Right cardiac atrium (tissue), 5 donors: Measurements from ENCODE around the gene ASTN2. TPM values are rescaled to one million over a fixed set of nuclear protein-coding genes. Genes with fewer than 3 reads are reported as not detected.

Source experiments
- ATAC-seq, 2 donors: fragments of 200-7000 bp; cut with Tn5 transposase; one replicate each; pipeline versions ENCODE4 v1.8.0 to v1.9.1; 2020; ENCODE audit warnings: moderate library complexity in 2 of 2, mild to moderate bottlenecking in 1 of 2
- DNase-seq, 3 donors: peaks; one replicate each; pipeline ENCODE4 v3.0.0-alpha.2; 2020
- H3K27ac ChIP-seq: one replicate; pipeline ENCODE4 v1.5.1; 2013; ENCODE audit warnings: mild to moderate bottlenecking, low read length, control low read depth, moderate library complexity
- H3K27me3 ChIP-seq: one replicate; pipeline ENCODE4 v1.6.1; 2013; ENCODE audit not compliant: control insufficient read depth, insufficient read depth
- H3K4me1 ChIP-seq: one replicate; pipeline ENCODE4 v1.6.1; 2013; ENCODE audit warnings: low read length; ENCODE audit not compliant: control insufficient read depth, insufficient read depth
- H3K4me3 ChIP-seq: one replicate; pipeline ENCODE4 v1.5.1; 2013; ENCODE audit warnings: low read length, control low read depth
- H3K9me3 ChIP-seq: one replicate; pipeline ENCODE4 v1.6.1; 2013; ENCODE audit warnings: low read length; ENCODE audit not compliant: control insufficient read depth
- WGBS: extraction: QIAGEN DNeasy Blood & Tissue Kit; methylation state at CpG from one replicate; pipeline ENCODE4 v1.1.7; 2013; 5-methylcytosine and 5-hydroxymethylcytosine counted together
- intact Hi-C, 4 donors: fragments of 100-400 bp; cut with DNase I; formaldehyde crosslinking; loops; one replicate each; pipeline versions ENCODE4 v1.11.0 to v1.14.0; 2022 to 2023
- polyA plus RNA-seq: library from polyadenylated mRNA; stranded (reverse); fragments of 200-250 nt; gene quantifications from one replicate; pipeline ENCODE4 v1.2.3, GENCODE V29; 2013
- total RNA-seq, 4 donors: library from RNA; stranded (reverse); fragmentation: NEBNext Ultra II Directional; extraction: Animal tissue kit (Norgen Biotek cat#: 25700); gene quantifications; one replicate each; pipeline ENCODE4 v1.2.1, GENCODE V29; 2021
- donor health status: healthy with polysubstance abuse.
- donor health status: DM: no; HTN: yes; CAD: no.
- donor health status: DM: no; HTN: no; CAD: no.
- donor health status: DM: no; HTN: yes; CAD: no; lungs with severe emphysema.
- donor health status: DM: yes; HTN: yes; CAD: no.

ASTN2 gene
- total and polyA plus RNA-seq, 5 donors = 18.1 to 79.3 (median 59.8) TPM

DNA sequence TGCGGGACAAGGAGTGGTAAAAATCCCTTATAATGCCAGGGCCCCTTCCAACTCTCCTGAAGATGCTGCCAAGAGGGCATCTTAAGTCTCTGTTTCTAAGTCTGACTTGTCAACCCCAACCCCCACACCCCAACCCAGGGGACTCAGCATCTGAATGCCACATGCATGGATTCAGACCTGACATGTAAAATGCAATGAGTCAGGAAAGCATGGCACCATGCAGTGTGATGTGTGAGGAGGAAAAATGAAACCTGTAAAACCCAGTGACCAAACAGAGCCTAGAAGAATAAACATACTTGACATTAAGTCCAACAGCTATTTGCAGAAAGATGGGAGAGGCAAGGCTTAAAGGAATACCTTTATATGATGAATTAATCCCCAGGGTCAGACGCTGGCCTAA lies 112.4 kb downstream of the ASTN2 start:
- 85% methylated on average over 2 of the region's 2 CpGs for WGBS

DNA sequence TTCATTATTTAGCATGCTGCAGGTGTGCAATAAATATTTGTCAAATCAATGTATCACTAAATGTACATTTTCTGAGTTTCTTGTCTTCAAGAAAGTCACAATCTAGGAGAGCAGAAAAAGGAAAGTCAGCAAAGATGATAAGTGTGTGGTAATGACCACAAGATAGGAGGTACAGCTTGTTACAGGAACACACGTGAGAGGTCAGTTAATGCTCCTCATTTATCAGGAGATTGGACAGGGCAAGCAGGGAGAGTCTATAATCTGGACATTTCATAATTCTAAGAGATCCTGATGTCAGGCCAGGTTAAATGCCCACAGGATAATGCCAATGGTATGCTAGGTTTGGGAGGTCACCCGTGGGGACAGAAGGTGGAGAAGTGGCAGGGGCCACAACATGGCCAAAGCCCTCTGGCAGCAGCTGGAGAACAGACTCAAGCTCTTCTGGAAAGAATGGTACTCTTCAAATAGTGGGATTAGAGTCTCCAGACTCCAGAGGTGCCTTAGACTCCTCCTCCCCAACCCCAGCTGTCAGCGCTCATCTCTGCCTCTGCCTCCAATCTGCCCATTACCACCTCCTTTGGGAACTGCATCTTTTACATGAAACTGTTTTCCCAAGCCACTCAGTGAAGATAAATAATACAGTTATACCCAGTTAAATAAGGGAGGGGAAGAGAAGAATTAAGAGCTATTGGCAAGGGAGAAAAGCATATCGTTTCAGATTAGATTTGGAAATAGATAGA lies 114.3 kb downstream of the ASTN2 start:
- 61% methylated on average over 4 of the region's 4 CpGs for WGBS
- Histone ChIP-seq H3K27me3 (no peaks in the 10 kb centered on the region), H3K9me3 (no peaks in the 10 kb centered on the region), H3K4me3 (no peak overlapping the region), H3K27ac (no peak overlapping the region), H3K4me1 (no peaks in the 10 kb centered on the region)
- ATAC-seq = no peak
- no peak for DNase-seq
- intact Hi-C loops = no loop called here

More for the DNA sequence above, 112.4 kb downstream of the ASTN2 start:
- Histone ChIP-seq H3K4me3 (no peak overlapping the region), H3K4me1 (no peaks in the 10 kb centered on the region), H3K27ac (no peak overlapping the region), H3K9me3 (no peaks in the 10 kb centered on the region), H3K27me3 (no peaks in the 10 kb centered on the region)
- no peak for ATAC-seq
- intact Hi-C loops = no loop called here
- no peak for DNase-seq

DNA sequence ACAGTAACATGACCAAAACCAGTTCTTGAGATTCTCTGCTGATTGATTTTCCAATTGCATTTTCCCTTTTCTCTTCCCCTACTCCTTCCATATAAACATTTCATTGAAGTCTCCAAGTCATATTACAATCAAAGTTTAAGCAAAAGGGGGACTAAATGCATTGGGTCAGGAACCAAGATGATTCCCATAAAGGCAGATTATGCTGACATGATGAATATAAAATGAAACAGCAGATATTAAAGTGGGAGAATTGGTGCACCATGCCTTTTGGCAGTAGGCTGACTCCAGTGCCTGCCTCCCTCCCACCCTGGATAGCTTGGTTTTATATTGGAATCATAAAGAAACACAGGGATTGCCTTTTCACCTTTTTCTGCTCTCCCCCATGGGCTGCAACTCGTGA lies 118.4 kb downstream of the ASTN2 start:
- ATAC-seq (no peak), DNase-seq (no peak)
- WGBS = 56% methylated on average over 1 of the region's 1 CpG
- intact Hi-C loops = no loop called here
- Histone ChIP-seq H3K9me3 (no peaks in the 10 kb centered on the region), H3K27ac (no peak overlapping the region), H3K4me3 (no peak overlapping the region), H3K27me3 (no peaks in the 10 kb centered on the region), H3K4me1 (peaks cover 3% of the 10 kb centered on the region)

GRCh38 chr9:117293206-117294114 lies 121.4 kb downstream of the ASTN2 start:
- no peak overlapping the region for H3K27ac ChIP-seq
- no peaks in the 10 kb centered on the region for H3K27me3 ChIP-seq
- peak; percentile 10 to 60 for ATAC-seq
- H3K4me3 ChIP-seq = no peak overlapping the region
- 53% methylated on average over 6 of the region's 6 CpGs for WGBS
- intact Hi-C loops = no loop called here
- H3K4me1 ChIP-seq = peaks cover 3% of the 10 kb centered on the region
- H3K9me3 ChIP-seq = no peaks in the 10 kb centered on the region
- DNase-seq = peak in 2 of 3 donors; percentile 48 to 68

DNA sequence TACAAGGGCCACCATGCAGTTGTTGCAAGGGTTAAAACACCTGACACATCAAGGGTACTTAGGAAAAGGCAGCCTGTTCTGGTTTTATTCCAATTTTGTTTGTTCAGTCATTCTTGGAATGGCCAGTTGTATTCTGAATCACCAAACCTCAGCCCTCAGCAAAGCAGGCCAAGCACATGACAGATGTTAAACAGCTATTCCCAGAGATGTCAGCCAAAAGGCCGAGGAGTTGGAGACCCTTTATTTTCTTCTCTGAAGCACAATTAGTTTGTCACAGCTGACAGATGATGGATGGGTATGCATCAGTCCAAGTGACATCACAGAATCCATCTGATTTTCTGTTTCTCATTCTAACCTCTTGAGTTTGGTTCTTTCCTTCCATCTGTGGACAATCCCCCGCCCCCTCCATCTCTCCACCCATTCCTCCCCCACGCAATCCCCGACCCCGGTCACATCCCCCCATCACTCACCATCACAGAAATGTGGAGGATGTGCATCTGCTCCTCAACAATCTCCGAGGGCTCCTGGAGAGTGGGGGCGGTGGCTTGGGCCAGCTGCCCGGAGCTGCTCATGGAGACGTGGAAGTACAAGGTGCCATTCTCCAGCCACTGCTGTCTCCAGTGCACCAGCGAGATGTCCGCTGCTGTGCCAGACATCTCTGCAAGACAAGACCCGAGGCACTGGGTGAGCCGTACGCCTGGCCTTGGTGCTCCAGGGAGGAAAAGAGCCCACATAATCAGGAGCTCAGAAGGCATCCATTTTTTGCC lies 123.8 kb downstream of the ASTN2 start:
- no peak for DNase-seq
- H3K27me3 ChIP-seq = no peaks in the 10 kb centered on the region
- peaks cover 3% of the 10 kb centered on the region for H3K4me1 ChIP-seq
- no peak overlapping the region for H3K27ac ChIP-seq
- no peaks in the 10 kb centered on the region for H3K9me3 ChIP-seq
- intact Hi-C loops = no loop called here
- ATAC-seq = peak in 1 of 2 donors; percentile 34
- WGBS = 63% methylated on average over 14 of the region's 14 CpGs
- no peak overlapping the region for H3K4me3 ChIP-seq

GRCh38 chr9:117290306-117290840 lies 124.5 kb downstream of the ASTN2 start:
- 78% methylated on average over 2 of the region's 2 CpGs for WGBS
- no peak for ATAC-seq
- no peak overlapping the region for H3K4me3 ChIP-seq
- no peak for DNase-seq
- H3K4me1 ChIP-seq = peaks cover 3% of the 10 kb centered on the region
- H3K9me3 ChIP-seq = no peaks in the 10 kb centered on the region
- no peaks in the 10 kb centered on the region for H3K27me3 ChIP-seq
- no peak overlapping the region for H3K27ac ChIP-seq
- intact Hi-C loops = no loop called here

- ATAC-seq = no peak
- Histone ChIP-seq H3K27ac (no peak overlapping the region), H3K4me1 (no peaks in the 10 kb centered on the region), H3K4me3 (no peak overlapping the region), H3K9me3 (no peaks in the 10 kb centered on the region), H3K27me3 (no peaks in the 10 kb centered on the region)
- WGBS = 42% methylated on average over 5 of the region's 5 CpGs
- intact Hi-C loops = no loop called here
- peak; percentile 16 to 61 (median 60) for DNase-seq
These were observed 128.6 kb downstream of the ASTN2 start for GRCh38 chr9:117286245-117286644.

DNA sequence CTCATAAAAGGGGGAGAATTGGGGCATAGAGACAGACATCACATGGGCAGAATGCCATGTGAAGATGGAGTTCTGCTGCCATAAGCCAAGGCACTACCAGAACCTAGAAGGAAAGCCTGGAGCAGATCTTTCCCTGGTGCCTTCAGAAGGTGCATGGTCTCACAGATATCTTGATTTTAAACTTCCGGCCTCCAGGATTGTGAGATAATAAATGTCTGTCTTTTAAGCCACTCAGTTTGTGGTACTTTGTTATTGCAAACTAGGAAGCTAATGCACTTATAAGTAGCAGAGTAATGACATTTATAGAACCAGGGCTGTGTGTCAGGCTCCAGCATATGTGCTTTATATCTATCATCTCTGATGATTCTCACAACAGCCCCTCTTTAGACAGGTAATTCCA lies 130.4 kb downstream of the ASTN2 start:
- no peak for DNase-seq
- intact Hi-C loops = no loop called here
- Histone ChIP-seq H3K4me1 (no peaks in the 10 kb centered on the region), H3K4me3 (no peak overlapping the region), H3K27me3 (no peaks in the 10 kb centered on the region), H3K27ac (no peak overlapping the region), H3K9me3 (no peaks in the 10 kb centered on the region)
- 83% methylated on average over 1 of the region's 1 CpG for WGBS
- no peak for ATAC-seq

DNA sequence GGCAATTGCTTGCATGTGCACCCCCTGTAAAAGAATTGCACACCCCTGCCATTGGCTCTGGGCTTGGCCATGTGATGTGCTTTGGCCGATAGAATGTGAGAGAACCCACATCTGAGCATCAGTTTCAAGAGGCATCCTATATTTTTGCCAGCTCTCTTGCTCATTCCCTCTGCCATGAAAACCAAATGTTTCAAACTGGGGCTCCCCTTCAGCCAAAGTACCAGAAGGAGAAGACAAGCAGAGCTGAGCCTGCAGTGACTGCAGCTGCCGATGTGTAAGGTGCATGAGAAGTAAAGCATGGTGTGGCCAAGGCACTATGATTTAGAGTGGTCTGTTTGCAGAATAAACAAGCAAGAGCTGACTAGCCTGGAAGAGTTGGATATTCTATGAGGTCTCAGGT lies 132.3 kb downstream of the ASTN2 start:
- Histone ChIP-seq H3K4me3 (no peak overlapping the region), H3K4me1 (no peaks in the 10 kb centered on the region), H3K9me3 (no peaks in the 10 kb centered on the region), H3K27ac (no peak overlapping the region), H3K27me3 (no peaks in the 10 kb centered on the region)
- 72% methylated on average over 2 of the region's 2 CpGs for WGBS
- no peak for ATAC-seq
- no peak for DNase-seq
- intact Hi-C loops = no loop called here

GRCh38 chr9:117278471-117279035 lies 136.3 kb downstream of the ASTN2 start:
- H3K27me3 ChIP-seq = no peaks in the 10 kb centered on the region
- 48% methylated on average over 7 of the region's 7 CpGs for WGBS
- ATAC-seq (no peak), DNase-seq (no peak)
- H3K27ac ChIP-seq = no peak overlapping the region
- intact Hi-C loops = no loop called here
- H3K4me1 ChIP-seq = no peaks in the 10 kb centered on the region
- no peaks in the 10 kb centered on the region for H3K9me3 ChIP-seq
- H3K4me3 ChIP-seq = no peak overlapping the region
